Right atrium auricular region (tissue), 2 donors: ENCODE measurements around the gene ATP6V1F. TPM values are rescaled to one million over a fixed set of nuclear protein-coding genes. Genes with fewer than 3 reads are reported as not detected.
A peak's percentile ranks its signal among the peaks of the same experiment; 100 is the strongest.

Experiments
- DNase-seq: peaks from one replicate; pipeline ENCODE4 v3.0.0-alpha.2; 2019; ENCODE audit warnings: low spot score
- H3K27ac ChIP-seq, 2 donors: fragments of 200-600 bp; sonication (generic); 1 replicate in 1 of 2; 2 replicates in 1 of 2; pipeline ENCODE4 v1.5.1; 2016 to 2019
- H3K27me3 ChIP-seq, 2 donors: fragments of 200-600 bp; sonication (generic); one replicate each; pipeline versions ENCODE4 v1.5.1 to v1.6.0; 2017 to 2019
- H3K36me3 ChIP-seq: fragments of 200-600 bp; sonication (generic); one replicate; pipeline ENCODE4 v1.5.1; 2016
- H3K4me1 ChIP-seq, 2 donors: fragments of 200-600 bp; sonication (generic); one replicate each; pipeline versions ENCODE4 v1.5.1 to v1.6.0; 2017 to 2019
- H3K4me3 ChIP-seq, 2 donors: fragments of 200-600 bp; sonication (generic); 1 replicate in 1 of 2; 2 replicates in 1 of 2; pipeline ENCODE4 v1.5.1; 2017 to 2019; ENCODE audit warnings: mild to moderate bottlenecking in 1 of 2, moderate library complexity in 1 of 2
- H3K9me3 ChIP-seq, 2 donors: fragments of 200-600 bp; sonication (generic); one replicate each; pipeline ENCODE4 v1.5.1; 2019
- total RNA-seq, 2 donors: library from RNA; depleted of rRNA; stranded (reverse); fragments of >200 nt; gene quantifications; one replicate each; pipeline ENCODE4 v1.1.0, GENCODE V29; 2016
- TF ChIP-seq, protein P1 (sequence below), 2 donors: fragments of 200-600 bp; sonication (generic); IDR thresholded peaks; one replicate each; pipeline ENCODE4 v1.5.1; 2019; ENCODE audit warnings: antibody characterized with exemption in 2 of 2

ATP6V1F gene
- total RNA-seq, 2 donors from 2014 or later = 121 TPM

DNA sequence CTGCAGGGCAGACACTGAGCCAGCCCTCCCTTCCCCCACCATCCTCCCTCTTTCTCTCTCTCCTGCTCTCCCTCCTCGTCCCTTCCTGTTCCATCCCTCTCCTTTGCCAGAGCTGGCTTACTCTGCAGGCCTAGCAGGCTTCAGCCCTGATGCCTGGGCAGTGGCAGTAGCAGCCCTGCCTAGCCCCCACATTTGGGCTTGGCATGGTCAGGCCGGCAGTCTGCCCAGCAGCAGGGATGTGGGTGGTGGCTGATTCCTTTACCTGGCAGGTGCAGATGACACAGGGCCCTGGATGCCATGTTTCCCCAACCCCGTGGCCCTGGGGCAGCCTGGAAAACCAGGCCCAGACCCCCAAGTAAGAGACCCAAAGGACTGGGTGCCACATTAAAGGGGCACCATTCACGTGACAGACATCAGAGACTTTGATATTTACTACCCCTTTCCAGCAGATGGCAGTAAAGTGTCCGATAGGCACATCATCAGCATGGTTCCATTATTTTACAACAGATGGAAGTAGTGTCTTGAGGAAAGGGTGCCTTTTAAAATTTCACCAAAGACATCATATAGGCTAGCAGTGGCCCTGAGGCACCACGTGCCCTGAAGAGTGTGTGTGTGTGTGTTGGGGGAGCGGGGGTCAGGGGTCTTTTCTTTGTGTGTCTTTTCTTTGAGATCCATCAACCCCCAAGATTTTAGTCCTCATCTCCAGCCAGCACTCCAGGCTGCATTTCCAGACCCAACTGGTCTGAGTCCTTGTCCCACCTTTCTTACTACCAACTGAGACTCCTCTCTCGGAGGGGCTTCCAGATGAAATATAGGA lies 41.9 kb downstream of the ATP6V1F start:
- TF ChIP-seq, protein P1, sequence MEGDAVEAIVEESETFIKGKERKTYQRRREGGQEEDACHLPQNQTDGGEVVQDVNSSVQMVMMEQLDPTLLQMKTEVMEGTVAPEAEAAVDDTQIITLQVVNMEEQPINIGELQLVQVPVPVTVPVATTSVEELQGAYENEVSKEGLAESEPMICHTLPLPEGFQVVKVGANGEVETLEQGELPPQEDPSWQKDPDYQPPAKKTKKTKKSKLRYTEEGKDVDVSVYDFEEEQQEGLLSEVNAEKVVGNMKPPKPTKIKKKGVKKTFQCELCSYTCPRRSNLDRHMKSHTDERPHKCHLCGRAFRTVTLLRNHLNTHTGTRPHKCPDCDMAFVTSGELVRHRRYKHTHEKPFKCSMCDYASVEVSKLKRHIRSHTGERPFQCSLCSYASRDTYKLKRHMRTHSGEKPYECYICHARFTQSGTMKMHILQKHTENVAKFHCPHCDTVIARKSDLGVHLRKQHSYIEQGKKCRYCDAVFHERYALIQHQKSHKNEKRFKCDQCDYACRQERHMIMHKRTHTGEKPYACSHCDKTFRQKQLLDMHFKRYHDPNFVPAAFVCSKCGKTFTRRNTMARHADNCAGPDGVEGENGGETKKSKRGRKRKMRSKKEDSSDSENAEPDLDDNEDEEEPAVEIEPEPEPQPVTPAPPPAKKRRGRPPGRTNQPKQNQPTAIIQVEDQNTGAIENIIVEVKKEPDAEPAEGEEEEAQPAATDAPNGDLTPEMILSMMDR (IDR thresholded peaks at IDR 0.05) = peak; percentile 28 to 67
- DNase-seq = no peak
- no peaks in the 10 kb centered on the region for H3K27me3 ChIP-seq

DNA sequence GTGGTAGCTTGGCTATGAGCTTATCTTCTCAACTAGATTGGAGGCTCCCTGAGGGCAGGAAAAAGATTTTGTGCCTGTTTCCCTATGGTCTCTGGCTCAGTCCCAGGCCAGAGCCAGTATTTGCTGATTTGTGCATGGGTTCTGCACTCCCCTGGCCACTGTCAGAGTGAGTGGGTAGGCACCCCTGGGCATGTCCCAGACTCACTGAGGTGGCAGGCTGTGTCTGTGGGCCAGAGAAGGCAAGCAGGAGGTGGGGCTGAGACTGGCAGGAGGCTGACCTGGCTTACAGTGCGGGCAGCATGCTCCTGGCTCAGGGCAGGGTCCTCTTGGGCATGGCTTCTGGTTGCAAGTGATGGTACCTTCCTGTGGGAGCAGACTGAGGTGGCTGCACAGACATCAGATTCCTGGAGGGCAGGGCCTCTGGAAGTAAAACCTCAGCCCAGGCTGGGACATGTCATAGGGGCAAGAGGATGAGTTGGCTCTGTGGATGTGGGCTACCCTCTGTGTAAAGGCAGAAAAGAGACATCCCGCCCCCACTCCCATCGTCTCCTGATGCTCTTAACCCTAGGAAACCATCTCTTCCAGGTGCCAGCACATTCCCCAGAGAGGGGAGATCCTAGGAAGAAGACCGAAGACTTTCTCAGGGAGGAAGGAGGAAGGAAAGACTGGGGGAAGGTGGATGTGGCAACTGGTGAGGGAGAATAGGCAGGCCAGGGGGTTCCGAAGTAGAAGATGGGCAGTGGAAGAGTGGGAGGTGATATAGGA lies 43.5 kb downstream of the ATP6V1F start:
- Histone ChIP-seq H3K36me3 (no peaks in the 10 kb centered on the region), H3K27me3 (peaks cover 4 to 8% of the 10 kb centered on the region in 2 donors), H3K4me1 (peaks cover 0 to 15% of the 10 kb centered on the region in 2 donors), H3K27ac (no peak overlapping the region), H3K4me3 (no peak overlapping the region), H3K9me3 (no peaks in the 10 kb centered on the region)
- TF ChIP-seq, protein P1 (IDR thresholded peaks at IDR 0.05) = no peak
- no peak for DNase-seq

More for the DNA sequence above, 41.9 kb downstream of the ATP6V1F start:
- Histone ChIP-seq H3K4me1 (peaks cover 0 to 2% of the 10 kb centered on the region in 2 donors), H3K27ac (no peak overlapping the region), H3K4me3 (no peak overlapping the region), H3K9me3 (no peaks in the 10 kb centered on the region), H3K36me3 (no peaks in the 10 kb centered on the region)

DNA sequence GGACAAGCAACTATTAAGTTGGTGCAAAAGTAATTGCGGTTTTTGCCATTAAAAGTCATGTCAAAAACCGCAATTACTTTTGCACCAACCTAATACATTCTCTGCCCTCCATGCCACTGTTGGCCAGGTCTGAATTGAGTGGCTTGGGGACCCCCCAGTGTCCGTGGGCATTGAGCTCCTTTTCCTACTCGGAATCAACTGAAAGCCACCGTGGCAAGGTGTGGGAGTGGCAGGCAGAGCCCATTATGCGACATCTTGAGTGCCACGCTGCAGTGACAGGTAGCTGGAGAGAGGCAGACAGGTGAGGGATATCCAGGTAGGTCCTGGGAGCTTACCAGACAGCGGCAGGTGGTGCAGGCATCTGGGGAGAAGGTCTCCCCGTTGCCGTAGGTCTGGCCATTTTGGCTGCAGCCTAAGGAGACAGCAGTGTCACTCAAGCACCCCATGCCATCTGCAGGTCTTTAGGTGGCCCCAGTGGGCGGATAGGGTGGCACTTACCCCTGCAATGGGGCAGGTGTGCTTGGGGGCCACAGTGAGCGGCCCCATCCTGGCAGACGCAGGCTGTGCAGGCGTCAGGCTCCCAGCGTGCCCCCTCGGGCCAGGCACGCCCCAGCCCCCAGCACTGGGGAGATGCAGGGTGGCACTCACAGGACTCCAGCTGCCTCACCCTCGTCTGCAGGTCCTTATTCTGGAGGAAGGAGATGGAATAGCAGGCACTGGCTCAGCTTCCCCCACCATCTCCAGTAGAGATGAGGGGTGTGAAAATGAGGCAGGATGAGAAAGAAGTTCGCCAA lies 44.3 kb downstream of the ATP6V1F start:
- TF ChIP-seq, protein P1 (IDR thresholded peaks at IDR 0.05) = no peak
- H3K9me3 ChIP-seq = no peaks in the 10 kb centered on the region
- H3K4me3 ChIP-seq = no peak overlapping the region
- DNase-seq = no peak
- peaks cover 4 to 8% of the 10 kb centered on the region in 2 donors for H3K27me3 ChIP-seq
- H3K27ac ChIP-seq = no peak overlapping the region
- H3K36me3 ChIP-seq = no peaks in the 10 kb centered on the region
- H3K4me1 ChIP-seq = peaks cover 0 to 15% of the 10 kb centered on the region in 2 donors

DNA sequence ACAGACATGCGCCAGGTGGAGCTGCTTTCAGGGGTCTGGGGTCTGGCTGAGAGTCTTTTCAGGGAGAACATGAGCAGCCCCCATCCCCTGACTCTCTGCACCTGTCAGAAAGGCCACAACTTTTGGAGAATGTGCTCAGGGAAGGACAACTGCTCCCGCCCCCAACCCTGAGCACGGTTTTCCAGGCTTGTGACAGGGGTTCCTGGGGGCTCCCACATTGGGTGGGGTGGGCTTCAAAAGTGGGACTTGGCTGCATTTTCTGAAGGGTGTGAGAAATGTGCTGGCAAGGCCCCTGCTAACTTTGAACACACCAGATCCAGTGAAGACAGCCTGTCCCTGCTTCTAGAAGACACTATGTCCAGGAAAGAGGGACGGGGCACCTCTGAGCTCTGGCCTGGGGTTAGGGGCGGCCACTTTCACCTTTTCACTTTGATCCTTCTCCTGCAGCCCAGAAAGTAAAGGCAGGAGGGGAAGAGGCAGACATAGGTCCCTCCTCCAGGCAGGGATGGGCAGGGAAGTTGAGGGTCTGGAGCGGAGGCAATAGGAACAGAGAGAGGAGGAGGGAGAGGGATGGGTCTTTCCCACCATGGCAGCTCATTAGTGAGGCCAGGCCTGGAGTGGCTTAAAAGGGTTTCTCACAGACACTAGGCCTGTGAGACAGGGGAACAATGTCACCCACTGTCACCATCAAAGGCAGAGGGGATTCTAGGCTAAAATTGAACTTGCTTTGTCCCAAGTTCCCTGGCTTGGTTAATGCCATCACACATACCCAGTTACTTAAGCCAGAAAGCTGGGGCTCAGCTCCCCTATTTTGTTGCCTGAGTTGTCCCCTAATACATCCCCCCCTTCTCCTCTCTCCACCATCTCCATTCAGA lies 46.3 kb downstream of the ATP6V1F start:
- no peaks in the 10 kb centered on the region for H3K36me3 ChIP-seq
- peaks cover 4 to 10% of the 10 kb centered on the region in 2 donors for H3K27me3 ChIP-seq
- no peak for DNase-seq
- TF ChIP-seq, protein P1 (IDR thresholded peaks at IDR 0.05) = no peak
- no peaks in the 10 kb centered on the region for H3K9me3 ChIP-seq
- H3K4me3 ChIP-seq = no peak overlapping the region
- no peak overlapping the region for H3K27ac ChIP-seq
- H3K4me1 ChIP-seq = peaks cover 0 to 15% of the 10 kb centered on the region in 2 donors
